ENCODE data around the gene MALAT1.
A peak's percentile ranks its signal among the peaks of the same experiment; 100 is the strongest.

The MALAT1 gene

DNA sequence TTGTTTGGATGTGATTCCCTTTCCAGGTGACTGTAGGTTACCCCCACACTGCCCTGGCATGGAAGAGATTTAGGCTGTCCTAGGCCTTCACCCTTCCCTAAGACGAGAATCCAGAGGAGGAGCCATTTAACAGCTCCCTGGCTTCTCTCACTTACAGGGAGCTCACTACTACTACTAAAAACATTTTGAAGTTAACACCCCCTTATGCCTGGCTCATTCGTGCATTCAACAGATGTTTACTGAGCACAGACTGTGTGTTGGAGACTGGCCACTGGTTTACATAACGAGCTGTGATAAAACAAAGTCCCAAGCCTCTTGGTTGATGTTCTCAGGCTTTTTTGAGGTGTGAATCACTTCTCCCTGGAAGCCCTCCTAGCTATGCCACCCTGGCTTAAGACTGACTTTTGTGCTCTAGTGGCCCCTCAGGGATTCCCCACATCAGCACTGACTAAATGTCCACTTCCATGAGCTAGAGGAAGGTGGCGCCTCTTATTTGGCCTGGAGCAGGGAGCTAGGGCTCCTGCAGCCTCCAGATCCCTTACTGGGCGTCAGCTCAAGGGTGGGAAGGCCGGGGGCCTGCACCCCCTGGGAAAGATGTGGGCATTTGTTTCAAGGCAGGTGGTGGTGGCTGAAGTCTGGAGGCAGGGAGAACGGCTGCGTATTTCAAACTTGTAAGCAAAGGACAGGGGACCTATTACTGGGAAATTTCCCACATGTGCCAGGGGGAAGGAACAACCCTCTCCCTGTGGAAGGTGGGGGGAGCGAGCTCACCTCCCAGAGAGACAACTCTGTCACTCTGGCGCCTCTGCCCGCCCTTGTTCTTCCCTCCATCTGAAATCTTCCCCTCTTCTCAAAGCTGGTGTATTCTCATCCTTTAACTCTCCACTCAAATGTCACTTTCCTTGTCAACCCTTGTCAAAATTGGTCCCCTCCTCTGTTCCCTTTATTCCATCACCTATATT is 19.4 kb upstream of the MALAT1 start:
- peak; percentile 63 for DNase-seq

DNA sequence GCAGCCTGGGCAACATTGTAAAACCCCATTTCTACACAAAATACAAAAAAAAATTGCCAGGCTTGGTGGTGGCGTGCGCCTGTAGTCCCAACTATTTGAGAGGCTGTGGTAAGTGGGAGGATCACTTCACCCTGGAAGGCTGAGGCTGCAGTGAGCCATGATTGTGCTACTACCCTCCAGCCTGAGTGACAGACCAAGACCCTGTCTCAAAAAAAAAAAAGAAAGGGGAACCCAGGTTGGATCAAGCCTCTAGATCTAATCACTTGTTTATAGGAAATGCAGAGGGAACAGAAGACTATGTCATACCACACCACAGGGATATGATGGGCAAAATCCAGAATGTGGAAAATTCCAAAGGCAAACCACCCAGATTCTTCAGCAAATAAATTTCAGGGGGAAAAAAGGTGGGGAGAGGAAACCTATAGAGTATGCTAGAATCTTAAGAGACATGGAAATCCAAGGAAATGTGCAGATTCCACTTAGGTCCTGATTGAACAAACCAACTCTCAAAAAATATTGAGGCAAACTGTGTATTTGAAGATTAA is 16.5 kb upstream of the MALAT1 start:
- DNase-seq: no peak

DNA sequence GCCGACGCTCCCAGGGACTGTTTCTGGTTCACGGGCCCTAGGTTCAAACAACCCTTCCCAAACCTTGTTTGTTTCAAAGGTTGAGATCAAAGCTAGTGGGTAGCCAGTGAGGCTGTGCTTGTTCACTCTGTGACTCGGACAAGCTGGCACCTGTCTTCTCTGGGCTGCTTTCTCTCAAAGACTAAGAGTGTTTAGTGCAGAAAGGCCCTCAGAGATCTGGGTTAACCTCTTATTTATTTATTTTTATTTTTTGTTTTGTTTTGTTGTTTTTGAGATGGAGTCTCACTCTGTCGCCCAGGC is 13.0 kb upstream of the MALAT1 start:
- no peak for DNase-seq

DNA sequence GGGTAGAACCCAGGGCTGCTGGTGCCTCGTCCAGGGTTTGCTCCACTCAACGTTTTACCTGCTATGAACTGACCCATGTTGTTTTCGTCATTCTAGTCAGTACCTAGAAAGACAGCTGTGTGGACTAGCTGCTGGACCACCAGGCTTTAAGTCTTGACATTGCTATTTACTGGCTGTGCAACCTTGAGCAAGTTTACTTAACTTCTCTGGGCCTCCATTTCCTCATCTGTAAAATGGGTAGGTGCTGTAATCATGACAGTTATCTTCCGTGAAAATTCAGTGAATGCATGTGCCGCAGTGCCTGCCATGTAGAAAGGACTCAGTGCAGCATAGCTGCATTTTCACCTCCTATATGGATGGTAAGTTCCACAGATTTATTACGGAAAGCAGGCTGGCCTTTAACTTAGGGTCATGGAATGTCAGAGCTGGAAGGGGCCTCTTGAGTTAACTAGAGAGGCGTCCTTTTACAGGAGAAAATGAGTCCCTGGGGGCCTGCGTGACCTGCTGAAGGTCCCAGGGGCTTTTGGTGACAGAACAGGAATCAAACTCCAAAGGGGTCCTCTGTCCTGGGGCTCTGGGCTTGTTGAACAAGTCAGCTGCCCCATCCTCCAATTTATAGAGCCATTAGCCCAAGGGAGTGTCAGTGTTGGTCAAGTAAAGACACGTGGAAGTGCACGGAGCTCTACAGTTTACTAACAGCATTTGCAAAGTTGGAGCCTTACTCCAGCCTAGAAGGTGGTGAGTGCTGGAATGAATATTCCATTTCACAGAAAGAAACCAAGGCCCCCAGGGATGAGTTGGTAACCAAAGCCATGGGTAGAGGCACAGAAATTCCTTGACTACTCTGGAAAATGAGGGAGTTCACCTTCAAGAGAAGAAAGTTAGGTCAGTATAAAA is 12.0 kb upstream of the MALAT1 start:
- no peak for DNase-seq

DNA sequence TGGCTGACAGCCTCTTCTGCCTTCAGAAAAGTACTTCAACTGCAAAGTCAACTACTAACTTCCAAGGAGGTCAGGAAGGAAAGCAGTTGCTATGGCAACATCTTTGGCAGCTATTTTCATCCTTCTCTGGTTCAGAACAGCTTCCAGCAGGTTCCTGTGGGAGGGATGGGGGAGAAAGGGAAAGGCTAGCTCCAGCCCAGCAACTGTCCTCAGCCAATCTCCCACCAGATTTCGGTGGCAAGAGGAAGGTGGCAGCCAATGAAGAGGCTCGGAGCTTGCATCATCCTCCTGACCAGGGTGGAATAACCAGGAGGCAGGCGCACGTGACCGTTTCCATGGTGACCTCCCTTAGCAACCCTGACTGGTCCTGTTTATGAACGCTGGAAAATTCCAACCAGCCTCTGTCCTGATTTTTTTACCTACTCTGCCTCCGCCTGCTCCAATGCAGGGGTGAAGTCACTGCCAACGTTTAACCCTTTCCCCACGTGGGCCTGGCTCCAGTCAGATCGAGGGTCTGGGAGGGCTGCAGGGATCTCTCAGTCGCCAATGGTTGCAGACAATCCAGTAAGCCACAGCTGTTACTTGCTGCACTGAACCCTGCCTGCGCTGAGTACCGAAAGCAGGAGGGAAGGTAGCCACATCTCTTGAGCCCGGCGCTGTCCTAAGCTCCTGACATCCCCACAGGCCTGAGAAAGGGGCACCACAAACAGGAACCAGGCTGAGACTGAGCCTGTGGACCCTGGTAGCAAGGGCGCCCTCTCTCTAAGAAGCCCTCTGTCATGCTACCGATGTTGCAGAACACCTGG is 11.2 kb upstream of the MALAT1 start:
- DNase-seq: peak; percentile 98

DNA sequence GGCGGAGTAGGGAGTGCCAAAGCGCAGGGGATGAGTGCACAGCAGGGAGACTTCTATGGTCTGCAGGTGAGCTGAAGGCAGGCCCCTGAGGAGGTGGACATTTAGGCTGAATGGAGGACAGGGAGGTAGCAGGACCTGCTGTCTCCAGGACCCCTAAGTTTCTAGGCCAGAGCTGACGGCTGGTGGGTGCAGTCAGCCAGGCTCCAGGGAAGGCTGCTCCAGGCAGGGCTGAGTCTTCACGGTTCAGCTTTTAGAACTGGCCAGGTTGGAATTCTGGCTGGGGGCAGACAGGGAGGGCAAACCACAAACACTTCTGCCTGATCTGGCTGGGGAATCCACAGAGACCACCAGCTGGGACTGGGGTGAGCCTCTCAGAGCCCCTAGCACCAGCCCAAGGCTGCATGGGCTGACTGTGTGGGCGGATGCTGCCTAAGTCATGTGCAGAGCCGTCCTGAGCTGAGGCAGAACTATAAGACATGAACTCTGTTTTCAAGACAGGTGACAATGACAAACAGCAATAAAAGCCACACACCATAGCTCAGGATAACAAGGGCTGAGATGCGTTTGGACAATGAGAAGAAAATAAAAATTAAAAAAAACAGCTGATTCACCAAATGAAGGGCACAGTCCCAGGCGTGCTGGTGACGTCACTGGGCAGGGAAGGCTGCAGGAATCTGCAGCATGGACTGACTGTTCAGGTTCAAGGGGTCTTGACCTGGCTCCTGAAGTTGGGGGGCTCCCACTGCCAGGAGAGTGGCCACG is 10.4 kb upstream of the MALAT1 start:
- no peak for DNase-seq

DNA sequence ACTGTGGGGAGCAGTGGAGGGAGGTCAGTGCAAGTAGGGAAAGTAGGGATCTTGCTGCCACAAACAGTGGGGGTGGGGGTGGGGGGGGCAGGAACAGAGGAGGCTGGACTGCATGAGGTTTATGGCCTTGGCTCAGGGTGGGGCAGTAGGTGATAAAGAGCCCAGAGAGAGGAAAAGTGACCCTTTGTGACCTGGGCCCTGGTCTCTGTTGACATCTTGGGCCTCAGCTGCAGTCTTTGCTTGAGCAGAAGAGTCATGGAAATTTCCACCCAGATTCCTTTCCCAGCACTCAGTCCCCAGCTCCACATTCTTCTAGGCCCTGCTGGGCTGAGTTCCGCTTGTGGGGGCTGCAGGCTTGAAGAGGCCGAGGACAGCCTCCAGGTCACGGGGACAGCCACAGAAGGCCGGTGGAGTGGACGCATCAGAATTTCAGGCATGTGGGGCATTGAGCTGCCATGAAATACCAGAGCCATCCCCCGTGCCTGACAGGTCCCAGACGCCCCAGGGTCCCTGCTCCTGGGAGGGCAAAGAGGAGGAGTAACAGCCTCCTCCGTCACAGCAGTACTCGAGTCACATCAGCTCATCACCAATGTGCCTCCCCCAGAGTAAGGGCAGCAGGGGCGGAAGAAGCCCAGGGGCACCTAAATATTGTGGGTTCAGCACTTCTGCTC is 9.7 kb upstream of the MALAT1 start:
- DNase-seq: no peak

DNA sequence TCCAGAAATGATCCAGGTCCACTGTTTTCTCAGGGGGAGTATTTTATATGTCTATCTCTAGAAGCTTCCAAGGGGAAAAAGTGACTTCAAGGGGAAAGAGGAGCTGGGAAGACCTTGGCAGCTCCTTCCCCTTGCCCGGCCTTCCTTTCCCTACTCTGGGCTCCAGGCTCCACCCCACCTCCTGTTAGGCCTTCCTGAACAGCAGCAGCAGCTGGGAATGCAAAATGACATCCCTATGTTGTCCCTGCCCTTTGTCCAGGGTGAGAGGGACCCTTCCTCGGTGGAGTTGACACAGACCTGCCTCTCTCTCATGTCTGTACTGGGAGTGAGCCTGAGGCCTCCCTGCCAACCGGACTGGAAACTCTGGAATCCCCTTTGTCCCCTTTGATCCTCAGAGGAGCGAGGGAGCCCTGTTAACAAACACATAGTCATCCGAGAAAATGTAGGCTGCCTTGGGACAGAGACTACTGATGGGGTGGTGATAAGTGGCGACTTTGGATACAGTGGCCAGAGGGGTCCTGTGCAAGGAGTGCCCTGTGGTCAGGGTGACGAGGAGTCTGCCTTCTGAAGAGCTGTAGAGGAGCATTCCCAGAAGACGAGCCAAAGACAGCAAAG is 9.0 kb upstream of the MALAT1 start:
- DNase-seq: no peak

DNA sequence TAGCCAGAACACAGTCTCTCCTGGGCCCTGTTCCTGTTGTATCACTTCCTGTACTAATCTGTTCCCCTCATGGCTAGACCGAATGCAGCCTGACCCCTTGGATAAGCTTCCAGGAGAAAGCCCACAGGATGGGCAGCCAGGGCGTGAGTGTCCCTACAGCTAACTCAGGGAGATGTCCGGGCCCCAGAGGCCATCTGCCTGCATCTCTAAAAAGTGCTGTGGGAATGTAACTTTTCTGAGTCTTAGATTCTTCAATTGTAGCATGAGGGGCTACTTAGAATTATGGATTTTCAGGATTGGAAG is 7.7 kb upstream of the MALAT1 start:
- no peak for DNase-seq

DNA sequence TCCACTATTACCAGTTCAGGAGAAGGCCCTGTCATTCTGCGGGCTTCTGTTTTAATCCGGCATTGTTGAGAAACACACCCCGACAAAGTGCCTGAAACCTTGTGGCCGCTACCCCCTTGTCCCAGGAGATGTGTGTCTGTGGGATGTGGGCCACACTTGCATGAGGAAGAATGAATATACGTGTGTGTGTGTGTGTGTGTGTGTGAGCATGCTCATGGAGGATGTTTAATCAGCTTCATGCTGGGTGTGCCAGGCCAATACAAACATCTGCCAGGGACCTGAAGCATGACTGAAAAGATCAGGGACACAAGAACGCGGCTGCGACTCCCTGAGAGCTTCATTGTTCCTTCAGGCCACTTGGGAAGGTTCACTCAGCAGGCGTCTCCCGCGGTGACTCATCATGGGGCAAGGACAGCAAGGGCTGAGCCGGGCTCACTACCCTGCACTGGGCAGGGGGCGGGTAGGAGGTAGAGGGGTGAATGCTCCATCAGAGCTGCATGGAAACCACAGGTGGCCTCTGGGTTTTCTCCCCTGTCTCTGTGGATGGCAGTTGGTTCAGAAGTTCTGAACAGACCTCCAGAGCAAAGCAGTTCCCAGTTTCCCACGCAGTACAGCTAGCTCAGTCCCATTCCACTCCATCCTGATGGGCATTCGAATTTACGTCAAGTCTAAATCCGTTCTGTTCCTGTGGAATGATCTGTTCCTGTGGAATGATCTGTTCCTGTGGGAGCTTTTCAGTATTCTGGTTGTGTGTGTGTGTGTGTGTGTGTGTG is 7.0 kb upstream of the MALAT1 start:
- no peak for DNase-seq

DNA sequence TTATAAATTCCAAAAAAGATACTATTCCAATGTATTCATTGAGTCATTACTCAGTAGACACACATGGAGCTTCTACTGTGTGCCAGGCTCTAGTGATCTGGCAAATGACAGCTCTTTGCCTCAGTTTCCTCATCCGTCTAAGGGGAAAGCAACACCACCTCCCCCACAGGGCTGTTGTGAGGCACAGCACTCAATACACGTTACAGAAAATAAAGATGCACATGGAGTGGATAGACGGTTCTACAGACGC is 6.5 kb upstream of the MALAT1 start:
- DNase-seq: no peak

DNA sequence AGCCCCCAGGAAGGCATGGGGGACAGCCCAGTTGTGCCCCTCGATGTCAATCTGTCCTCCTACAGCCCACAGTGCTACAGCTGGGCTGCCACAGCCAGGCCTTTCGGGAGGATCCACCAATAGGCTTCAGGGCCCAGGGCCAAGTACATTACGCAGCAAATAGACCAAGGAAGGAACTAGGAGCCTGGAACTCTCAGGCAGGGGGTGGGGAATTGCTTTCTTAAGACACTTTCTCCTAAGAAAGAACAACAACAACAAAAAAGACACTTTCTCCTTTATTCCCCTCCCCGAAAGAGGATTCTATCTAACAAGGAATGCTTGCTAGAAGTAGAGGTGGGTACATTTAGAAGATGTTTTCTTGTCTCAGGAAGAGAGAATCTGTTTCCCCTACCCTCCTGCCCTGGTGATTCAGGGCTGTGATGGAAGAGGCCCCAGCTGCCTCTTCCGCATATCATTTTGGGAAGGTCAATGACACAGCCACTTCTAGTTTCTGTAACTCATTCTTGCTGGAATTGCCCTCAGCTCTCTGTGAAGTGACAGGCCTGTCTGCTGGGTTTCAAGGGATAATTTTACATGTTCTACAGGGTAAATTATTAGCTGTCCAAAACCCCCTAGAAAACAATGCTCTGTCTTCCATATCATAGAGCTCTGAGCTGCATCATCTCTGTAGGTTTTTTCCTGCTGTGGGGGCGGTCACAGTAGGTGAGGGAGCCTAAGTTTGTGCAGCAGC is 6.0 kb upstream of the MALAT1 start:
- DNase-seq: no peak

DNA sequence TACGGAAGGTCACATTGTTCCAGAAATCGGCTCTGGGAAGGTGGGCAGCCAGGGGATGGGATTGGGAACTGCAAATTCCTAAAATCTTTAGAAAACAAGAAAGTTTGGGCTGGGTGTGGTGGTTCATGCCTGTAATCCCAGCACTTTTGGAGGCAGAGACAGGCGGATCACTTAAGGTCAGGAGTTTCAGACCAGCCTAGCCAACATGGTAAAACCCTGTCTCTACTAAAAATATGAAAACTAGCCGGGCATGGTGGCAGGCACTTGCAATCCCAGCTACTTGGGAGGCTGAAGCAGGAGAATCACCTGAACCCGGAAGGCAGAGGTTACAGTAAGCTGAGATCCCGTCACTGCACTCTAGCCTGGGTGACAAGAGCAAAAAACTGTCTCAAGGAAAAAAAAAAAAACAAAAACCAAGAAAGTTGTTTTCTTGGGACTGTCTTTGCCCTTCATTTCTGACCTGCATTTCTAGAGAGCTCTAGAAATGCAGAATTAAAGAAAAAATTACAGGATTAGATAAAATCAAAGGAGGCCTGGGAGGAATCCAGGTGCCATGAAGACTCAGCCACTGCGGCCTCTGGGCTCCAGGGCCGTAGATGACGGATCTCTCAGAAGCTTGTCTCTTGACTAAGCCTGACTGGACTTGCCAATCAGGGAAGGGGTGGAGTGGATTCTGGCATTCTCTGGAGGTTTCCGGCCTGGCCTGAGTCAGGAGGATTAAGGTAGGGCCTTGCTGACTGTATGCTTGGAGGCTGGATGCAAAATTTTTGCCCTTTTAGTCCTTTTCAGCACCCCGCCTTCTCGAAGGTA is 5.3 kb upstream of the MALAT1 start:
- DNase-seq: no peak

DNA sequence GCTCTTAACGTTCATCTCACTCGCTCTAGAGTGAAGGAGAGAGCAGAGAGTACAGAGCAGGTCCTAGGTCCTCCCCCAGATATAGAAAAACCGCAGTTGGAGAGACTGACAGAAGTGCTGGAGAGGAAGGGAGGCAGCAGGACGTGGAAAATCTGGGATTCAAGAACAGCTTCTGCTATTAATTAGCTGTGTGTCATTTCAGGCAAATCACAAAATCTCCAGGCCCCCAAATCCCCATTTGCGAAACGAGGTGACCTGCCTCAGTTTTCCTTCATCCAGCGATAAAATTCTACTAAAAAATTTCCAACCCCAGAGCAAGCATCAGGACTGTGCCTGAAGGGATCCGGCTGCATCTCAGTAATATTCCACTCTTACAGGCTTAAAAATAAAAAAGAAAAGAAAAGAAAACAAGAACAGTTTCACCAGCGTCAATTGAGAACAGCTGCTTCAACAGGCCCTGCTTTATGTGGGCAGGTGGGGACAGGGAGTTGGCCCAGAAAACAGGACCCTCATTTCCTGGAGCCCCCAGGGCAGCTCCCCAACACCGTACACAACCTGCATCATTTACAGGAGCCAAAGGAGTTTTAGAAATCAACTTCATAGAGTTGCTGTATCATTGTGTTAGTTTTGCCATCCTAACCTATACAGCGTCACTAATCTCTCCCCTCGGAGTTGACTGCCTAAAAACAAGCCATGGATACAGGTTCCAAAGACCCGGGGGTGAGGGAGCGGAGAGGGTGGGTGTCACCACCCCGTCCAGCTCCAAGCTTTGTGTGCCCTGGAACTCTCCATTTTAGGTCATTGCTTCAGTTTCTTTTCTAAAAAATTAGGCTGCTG is 2.3 kb upstream of the MALAT1 start:
- DNase-seq: no peak

DNA sequence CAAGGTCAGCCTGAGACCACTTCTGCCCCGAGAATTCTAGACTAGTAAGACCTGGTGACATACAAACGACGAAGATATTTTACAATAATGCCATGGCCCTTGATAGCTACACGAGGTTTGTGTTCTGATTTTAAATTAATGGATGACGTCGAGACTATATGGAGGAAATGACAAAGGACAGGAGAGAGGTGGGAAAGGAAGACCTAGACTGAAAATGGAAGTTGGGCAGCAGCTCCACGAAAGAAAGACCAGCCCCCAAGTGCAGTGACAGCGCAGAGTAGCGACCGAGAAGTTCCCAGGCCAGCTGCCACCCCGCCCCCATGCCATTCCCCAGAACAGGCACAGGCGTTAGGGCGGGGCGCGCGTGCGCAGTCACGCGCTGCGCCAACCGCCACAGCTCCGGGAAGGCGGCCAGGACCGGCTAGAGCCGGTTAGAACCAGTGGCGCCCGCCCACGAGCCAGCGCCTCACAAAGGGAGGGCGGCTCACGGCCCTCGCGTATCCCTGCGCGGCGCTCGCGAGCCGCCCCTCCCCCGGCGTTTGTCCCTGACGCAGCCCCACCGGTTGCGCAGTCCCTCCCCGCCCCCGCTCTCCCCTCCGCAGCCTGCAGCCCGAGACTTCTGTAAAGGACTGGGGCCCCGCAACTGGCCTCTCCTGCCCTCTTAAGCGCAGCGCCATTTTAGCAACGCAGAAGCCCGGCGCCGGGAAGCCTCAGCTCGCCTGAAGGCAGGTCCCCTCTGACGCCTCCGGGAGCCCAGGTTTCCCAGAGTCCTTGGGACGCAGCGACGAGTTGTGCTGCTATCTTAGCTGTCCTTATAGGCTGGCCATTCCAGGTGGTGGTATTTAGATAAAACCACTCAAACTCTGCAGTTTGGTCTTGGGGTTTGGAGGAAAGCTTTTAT is 1.5 kb upstream of the MALAT1 start:
- DNase-seq: peak; percentile 97

DNA sequence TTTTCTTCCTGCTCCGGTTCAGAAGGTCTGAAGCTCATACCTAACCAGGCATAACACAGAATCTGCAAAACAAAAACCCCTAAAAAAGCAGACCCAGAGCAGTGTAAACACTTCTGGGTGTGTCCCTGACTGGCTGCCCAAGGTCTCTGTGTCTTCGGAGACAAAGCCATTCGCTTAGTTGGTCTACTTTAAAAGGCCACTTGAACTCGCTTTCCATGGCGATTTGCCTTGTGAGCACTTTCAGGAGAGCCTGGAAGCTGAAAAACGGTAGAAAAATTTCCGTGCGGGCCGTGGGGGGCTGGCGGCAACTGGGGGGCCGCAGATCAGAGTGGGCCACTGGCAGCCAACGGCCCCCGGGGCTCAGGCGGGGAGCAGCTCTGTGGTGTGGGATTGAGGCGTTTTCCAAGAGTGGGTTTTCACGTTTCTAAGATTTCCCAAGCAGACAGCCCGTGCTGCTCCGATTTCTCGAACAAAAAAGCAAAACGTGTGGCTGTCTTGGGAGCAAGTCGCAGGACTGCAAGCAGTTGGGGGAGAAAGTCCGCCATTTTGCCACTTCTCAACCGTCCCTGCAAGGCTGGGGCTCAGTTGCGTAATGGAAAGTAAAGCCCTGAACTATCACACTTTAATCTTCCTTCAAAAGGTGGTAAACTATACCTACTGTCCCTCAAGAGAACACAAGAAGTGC is 661 bp upstream of the MALAT1 start:
- no peak for DNase-seq

DNA sequence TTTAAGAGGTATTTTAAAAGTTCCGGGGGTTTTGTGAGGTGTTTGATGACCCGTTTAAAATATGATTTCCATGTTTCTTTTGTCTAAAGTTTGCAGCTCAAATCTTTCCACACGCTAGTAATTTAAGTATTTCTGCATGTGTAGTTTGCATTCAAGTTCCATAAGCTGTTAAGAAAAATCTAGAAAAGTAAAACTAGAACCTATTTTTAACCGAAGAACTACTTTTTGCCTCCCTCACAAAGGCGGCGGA is 193 bp upstream of the MALAT1 start:
- DNase-seq: no peak

Measured in SHP77 treated with DMSO at 0.1 percent for 48 hours (cell line).